Keratinocyte (primary cell): ENCODE measurements around the gene CRPPA. TPM values are rescaled to one million over a fixed set of nuclear protein-coding genes. Genes with fewer than 3 reads are reported as not detected.
"Not testable (repeated sequence)": the region's sequence is repeated elsewhere in the genome, so short reads cannot be mapped to it uniquely, and the experiment has no call there.

Experiments
- DNase-seq: peaks from one replicate; pipeline ENCODE4 v3.0.0-alpha.2; 2011; ENCODE audit warnings: low read depth, missing footprints, low spot score
- FAIRE-seq: peaks from 2 replicates; lab custom pipeline; 2011; peaks lifted over from hg19 to GRCh38; lab: Jason Lieb, UNC
- H2AFZ ChIP-seq: 2 replicates; pipeline ENCODE4 v1.6.0; 2012; ENCODE audit warnings: low read length, control low read depth, inconsistent platforms; ENCODE audit not compliant: control insufficient read depth
- H3K27ac ChIP-seq: 2 replicates; pipeline ENCODE4 v1.5.1; 2011; ENCODE audit warnings: low read length; ENCODE audit not compliant: control insufficient read depth, insufficient read depth
- H3K27me3 ChIP-seq: 3 replicates; pipeline ENCODE4 v1.6.0; 2011; ENCODE audit warnings: low read length; ENCODE audit not compliant: control insufficient read depth, insufficient read depth; ENCODE audit errors: extremely low read depth
- H3K36me3 ChIP-seq, 2 experiments: 2 replicates in 1 of 2; 3 replicates in 1 of 2; pipeline ENCODE4 v1.5.1; 2011; ENCODE audit warnings: low read length in 2 of 2, mild to moderate bottlenecking in 1 of 2; ENCODE audit not compliant: control insufficient read depth in 2 of 2, insufficient read depth in 2 of 2; ENCODE audit errors: extremely low read depth in 1 of 2
- H3K4me1 ChIP-seq: 3 replicates; pipeline ENCODE4 v1.5.1; 2011; ENCODE audit warnings: low read length; ENCODE audit not compliant: control insufficient read depth, insufficient read depth; ENCODE audit errors: extremely low read depth
- H3K4me2 ChIP-seq: 3 replicates; pipeline ENCODE4 v1.6.0; 2011; ENCODE audit warnings: low read depth, low read length; ENCODE audit not compliant: control insufficient read depth, insufficient read depth; ENCODE audit errors: extremely low read depth
- H3K4me3 ChIP-seq, 3 experiments: fragments of 200-600 bp in 1 of 3; sonication (generic) in 1 of 3; 2 replicates in 2 of 3; 3 replicates in 1 of 3; pipeline ENCODE4 v1.5.1; 2011 to 2016; ENCODE audit warnings: low read length in 3 of 3, mild to moderate bottlenecking in 3 of 3, control low read depth in 2 of 3, inconsistent platforms in 1 of 3, low read depth in 1 of 3, mixed read lengths in 1 of 3, mixed run types in 1 of 3, moderate library complexity in 1 of 3; ENCODE audit not compliant: control insufficient read depth in 2 of 3, insufficient read depth in 2 of 3; ENCODE audit errors: extremely low read depth in 1 of 3
- H3K79me2 ChIP-seq: 2 replicates; pipeline ENCODE4 v1.6.0; 2012; ENCODE audit warnings: low read length; ENCODE audit not compliant: control insufficient read depth, insufficient read depth
- H3K9ac ChIP-seq: 3 replicates; pipeline ENCODE4 v1.6.0; 2011; ENCODE audit warnings: low read length; ENCODE audit not compliant: control insufficient read depth, insufficient read depth; ENCODE audit errors: extremely low read depth
- H3K9me1 ChIP-seq: 3 replicates; pipeline ENCODE4 v1.6.0; 2011; ENCODE audit warnings: low read length; ENCODE audit not compliant: control insufficient read depth, insufficient read depth; ENCODE audit errors: extremely low read depth
- H3K9me3 ChIP-seq: 2 replicates; pipeline ENCODE4 v1.5.1; 2012; ENCODE audit warnings: low read depth, low read length; ENCODE audit not compliant: control insufficient read depth
- H4K20me1 ChIP-seq: 3 replicates; pipeline ENCODE4 v1.6.0; 2011; ENCODE audit warnings: low read length; ENCODE audit not compliant: control insufficient read depth, insufficient read depth; ENCODE audit errors: extremely low read depth
- CTCF ChIP-seq, 3 experiments: IDR thresholded peaks in 1 of 3; conservative IDR thresholded peaks in 1 of 3; optimal IDR thresholded peaks in 1 of 3; 2 replicates in 2 of 3; 3 replicates in 1 of 3; pipeline versions ENCODE3 to v1.5.1; 2011; ENCODE audit warnings: low read length in 3 of 3, mild to moderate bottlenecking in 3 of 3, moderate library complexity in 2 of 3, control low read depth in 1 of 3, inconsistent platforms in 1 of 3; ENCODE audit not compliant: insufficient read depth in 2 of 3; ENCODE audit errors: extremely low read depth in 1 of 3
- EZH2 ChIP-seq: IDR thresholded peaks from one replicate; pipeline ENCODE4 v1.6.1; 2012; ENCODE audit warnings: inconsistent platforms, mild to moderate bottlenecking, low read length, moderate library complexity
- dilution Hi-C: fragments of 300-500 bp; cut with MboI; formaldehyde crosslinking; loops from one replicate; pipeline ENCODE4 v1.7.0; 2020; ENCODE audit warnings: low sequenced_read_pairs; ENCODE audit not compliant: extremely low pct_ligation_motif_present
- polyA plus RNA-seq, 5 experiments: library from polyadenylated mRNA; depleted of rRNA in 3 of 5; stranded (reverse) in 3 of 5; stranded (forward) in 1 of 5; unstranded in 1 of 5; fragments of >200 nt; gene quantifications; 1 replicate in 1 of 5; 2 replicates in 3 of 5; 3 replicates in 1 of 5; pipeline versions ENCODE4 v1.2.1 to v1.2.3, GENCODE V29; 2011 to 2012; ENCODE audit warnings: missing spikeins in 2 of 5, low read depth in 1 of 5, low replicate concordance in 1 of 5

The CRPPA gene
- polyA plus RNA-seq, 1 donor (not counting 4 experiments of a cell fraction or from before 2014, with no cell fraction given), result 0.51 TPM

- Histone ChIP-seq H3K4me2 (no peak overlapping the region), H3K36me3 (no peaks in the 10 kb centered on the region), H3K79me2 (no peaks in the 10 kb centered on the region), H3K27ac (no peak overlapping the region), H3K4me1 (no peaks in the 10 kb centered on the region), H3K27me3 (no peaks in the 10 kb centered on the region), H2AFZ (no peak overlapping the region), H3K9me3 (no peaks in the 10 kb centered on the region), H3K9me1 (no peaks in the 10 kb centered on the region), H3K9ac (no peak overlapping the region), H4K20me1 (no peaks in the 10 kb centered on the region), H3K4me3 (no peak overlapping the region)
- FAIRE-seq, result no peak
- dilution Hi-C loops, result no loop called here
- TF ChIP-seq EZH2, result no peak
- no peak for TF ChIP-seq CTCF (optimal IDR thresholded peaks at IDR 0.05 in 1 of 3, IDR thresholded peaks at IDR 0.05 in 1 of 3, conservative IDR thresholded peaks at IDR 0.05 in 1 of 3; ENCODE audit: extremely low read depth in 1 of 3, insufficient read depth in 2 of 3, low read length in 3 of 3)
- no peak for DNase-seq
Measured at GRCh38 chr7:16447876-16448275, 26.5 kb upstream of the CRPPA start.

- Histone ChIP-seq H3K36me3 (no peaks in the 10 kb centered on the region), H4K20me1 (no peaks in the 10 kb centered on the region), H3K27ac (no peak overlapping the region), H3K9me3 (no peaks in the 10 kb centered on the region), H2AFZ (no peak overlapping the region), H3K4me2 (no peak overlapping the region), H3K4me3 (no peak overlapping the region), H3K4me1 (no peaks in the 10 kb centered on the region), H3K9ac (no peak overlapping the region), H3K9me1 (no peaks in the 10 kb centered on the region), H3K27me3 (no peaks in the 10 kb centered on the region), H3K79me2 (no peaks in the 10 kb centered on the region)
- FAIRE-seq, result no peak
- dilution Hi-C loops, result no loop called here
- no peak for DNase-seq
- TF ChIP-seq EZH2, result no peak
- TF ChIP-seq CTCF (optimal IDR thresholded peaks at IDR 0.05 in 1 of 3, IDR thresholded peaks at IDR 0.05 in 1 of 3, conservative IDR thresholded peaks at IDR 0.05 in 1 of 3; ENCODE audit: extremely low read depth in 1 of 3, insufficient read depth in 2 of 3, low read length in 3 of 3), result no peak
Measured at GRCh38 chr7:16446508-16446907, 25.2 kb upstream of the CRPPA start.

- H3K27me3 ChIP-seq, dilution Hi-C loops, H3K27ac ChIP-seq, H3K9me1 ChIP-seq, FAIRE-seq, H2AFZ ChIP-seq, DNase-seq, H3K4me3 ChIP-seq, H3K4me1 ChIP-seq, H3K36me3 ChIP-seq, H3K9ac ChIP-seq, H3K79me2 ChIP-seq, H3K4me2 ChIP-seq, H4K20me1 ChIP-seq, H3K9me3 ChIP-seq: not testable (repeated sequence)
Measured at GRCh38 chr7:16443871-16444270, 22.5 kb upstream of the CRPPA start.
